H1 (cell line): ENCODE data around the gene PPP1R12B. TPM values are rescaled to one million over a fixed set of nuclear protein-coding genes. Genes with fewer than 3 reads are reported as not detected.

Source experiments
- NANOG ChIP-seq: IDR thresholded peaks from 2 replicates; pipeline ENCODE4 v1.6.1; 2011; ENCODE audit warnings: low read length, low read depth, mild to moderate bottlenecking, inconsistent platforms; ENCODE audit not compliant: insufficient read depth, poor library complexity, severe bottlenecking
- TCF12 ChIP-seq: IDR thresholded peaks from 2 replicates; pipeline ENCODE4 v1.6.1; 2011; ENCODE audit warnings: low read depth, mild to moderate bottlenecking, low read length
- polyA plus RNA-seq, 7 experiments: library from polyadenylated mRNA; depleted of rRNA in 3 of 7; stranded (reverse) in 5 of 7; unstranded in 2 of 7; fragments of >200 nt in 5 of 7; fragments of 200-250 nt in 2 of 7; gene quantifications; 1 replicate in 5 of 7; 2 replicates in 1 of 7; 4 replicates in 1 of 7; pipeline versions ENCODE4 v1.2.1 to v1.2.3, GENCODE V29; 2011 to 2013; ENCODE audit warnings: missing spikeins in 2 of 7, mixed read lengths in 2 of 7
- total RNA-seq: library from RNA; stranded (reverse); fragmentation: NEBNext Ultra II Directional; extraction: Animal tissue kit (Norgen Biotek cat#: 25700); gene quantifications from 2 replicates; pipeline ENCODE4 v1.2.1, GENCODE V29; 2021
- TF ChIP-seq, protein P1 (sequence below): IDR thresholded peaks from 2 replicates; pipeline ENCODE4 v1.6.1; 2012; ENCODE audit warnings: inconsistent platforms
- TF ChIP-seq, protein P2 (sequence below): IDR thresholded peaks from 2 replicates; pipeline ENCODE4 v1.6.1; 2012; ENCODE audit warnings: inconsistent platforms

The PPP1R12B gene
- total and polyA plus RNA-seq, 2 of the 8 experiments (the other 6 are each of a cell fraction or from before 2014, with no cell fraction given), result 7.9 to 18.7 TPM

DNA sequence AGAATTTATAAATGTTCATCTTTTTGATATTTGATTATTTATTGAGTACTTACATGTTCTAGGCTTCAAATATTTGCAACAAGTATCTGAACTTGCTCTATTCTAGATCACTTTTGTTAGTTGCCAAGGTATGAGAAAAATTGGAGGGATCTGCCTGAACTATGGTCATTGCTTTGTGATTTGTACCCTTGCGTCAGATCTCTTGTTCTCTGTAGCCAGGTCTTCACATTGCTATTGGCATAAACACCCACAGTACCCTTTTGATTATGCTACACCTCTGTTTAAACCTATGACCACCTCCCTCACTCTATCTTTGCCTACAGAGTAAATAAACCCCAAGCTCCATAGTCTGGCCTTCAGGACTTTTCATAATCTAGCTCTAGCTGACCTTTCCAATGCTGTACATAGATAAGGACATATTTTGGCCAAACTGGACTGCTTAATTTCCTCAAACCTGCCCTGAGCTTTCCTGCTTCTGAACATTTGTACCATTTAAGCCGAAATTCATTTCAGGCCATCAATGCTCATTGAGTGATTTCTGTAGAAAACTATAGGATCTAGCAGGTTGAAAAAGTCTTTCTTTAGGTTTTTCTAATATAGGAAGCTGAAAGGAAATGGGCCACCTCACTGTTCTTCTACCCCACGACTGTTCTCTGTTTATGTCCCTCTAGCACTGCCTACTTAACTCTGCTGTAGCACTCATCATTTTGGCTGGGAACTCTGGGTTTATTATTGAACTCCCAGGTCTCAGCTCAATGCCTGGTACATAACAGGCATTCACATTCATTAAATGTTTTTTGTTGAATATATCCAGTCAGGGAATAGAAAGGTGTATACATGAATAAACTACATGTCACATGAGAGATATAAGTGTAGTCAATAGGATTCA, 84.9 kb downstream of the PPP1R12B start (continued):
- TF ChIP-seq, protein P1, sequence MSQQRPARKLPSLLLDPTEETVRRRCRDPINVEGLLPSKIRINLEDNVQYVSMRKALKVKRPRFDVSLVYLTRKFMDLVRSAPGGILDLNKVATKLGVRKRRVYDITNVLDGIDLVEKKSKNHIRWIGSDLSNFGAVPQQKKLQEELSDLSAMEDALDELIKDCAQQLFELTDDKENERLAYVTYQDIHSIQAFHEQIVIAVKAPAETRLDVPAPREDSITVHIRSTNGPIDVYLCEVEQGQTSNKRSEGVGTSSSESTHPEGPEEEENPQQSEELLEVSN, result no peak
- no peak for TF ChIP-seq TCF12
- no peak for TF ChIP-seq NANOG
- TF ChIP-seq, protein P2, sequence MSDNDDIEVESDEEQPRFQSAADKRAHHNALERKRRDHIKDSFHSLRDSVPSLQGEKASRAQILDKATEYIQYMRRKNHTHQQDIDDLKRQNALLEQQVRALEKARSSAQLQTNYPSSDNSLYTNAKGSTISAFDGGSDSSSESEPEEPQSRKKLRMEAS, result no peak
- TF ChIP-seq, all 59 proteins: peak for 0
